ENCODE measurements around the gene PTGES2. TPM values are rescaled to one million over a fixed set of nuclear protein-coding genes. Genes with fewer than 3 reads are reported as not detected.
A peak's percentile ranks its signal among the peaks of the same experiment; 100 is the strongest.

PTGES2 gene
- total and polyA plus RNA-seq, 2 of the 13 experiments (the other 11 are each of a cell fraction or from before 2014, with no cell fraction given): 63.7 to 79.8 TPM

DNA sequence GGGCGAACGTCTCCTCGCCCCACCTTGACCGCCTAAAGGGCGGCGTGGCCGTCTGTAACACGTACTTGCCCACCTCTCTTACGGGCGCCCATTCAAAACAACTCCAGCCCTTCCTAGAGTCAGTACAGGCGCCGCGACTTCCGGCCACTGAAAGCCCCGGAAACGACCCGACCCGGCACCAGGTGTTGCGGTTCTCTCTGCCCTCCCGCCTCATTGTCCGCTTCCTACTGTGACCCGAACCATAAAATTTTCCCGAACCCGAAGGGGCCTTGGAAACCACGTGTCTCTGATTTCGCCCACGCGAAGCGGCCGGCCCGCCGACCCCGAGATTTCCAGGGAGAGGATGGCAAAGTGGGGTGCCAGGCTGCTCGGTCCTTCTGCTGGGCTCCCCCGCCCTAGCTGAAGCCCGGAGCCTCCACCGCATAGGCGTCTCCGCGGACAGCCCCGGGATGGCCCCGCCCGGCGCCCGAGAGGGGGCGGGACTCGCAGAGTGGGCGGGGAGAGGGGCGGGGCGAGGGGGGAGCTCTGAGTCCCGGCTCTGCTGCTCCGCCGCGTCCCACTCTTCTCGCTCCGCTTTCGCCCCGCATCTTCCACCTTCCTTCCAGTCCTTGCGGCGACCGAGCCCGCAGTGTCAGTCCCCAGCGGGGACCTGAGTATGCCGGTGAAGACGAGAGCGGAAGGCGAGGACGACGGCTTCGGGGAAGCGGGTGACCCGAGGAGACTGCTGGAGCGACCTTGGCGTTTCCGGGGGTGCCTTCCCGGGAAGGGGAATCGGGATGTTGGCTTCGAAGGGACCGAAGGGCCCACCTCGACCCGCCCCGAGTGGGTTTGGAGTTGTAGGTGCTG, 684 bp upstream of the PTGES2 start (continued):
- TF ChIP-seq, protein P1, sequence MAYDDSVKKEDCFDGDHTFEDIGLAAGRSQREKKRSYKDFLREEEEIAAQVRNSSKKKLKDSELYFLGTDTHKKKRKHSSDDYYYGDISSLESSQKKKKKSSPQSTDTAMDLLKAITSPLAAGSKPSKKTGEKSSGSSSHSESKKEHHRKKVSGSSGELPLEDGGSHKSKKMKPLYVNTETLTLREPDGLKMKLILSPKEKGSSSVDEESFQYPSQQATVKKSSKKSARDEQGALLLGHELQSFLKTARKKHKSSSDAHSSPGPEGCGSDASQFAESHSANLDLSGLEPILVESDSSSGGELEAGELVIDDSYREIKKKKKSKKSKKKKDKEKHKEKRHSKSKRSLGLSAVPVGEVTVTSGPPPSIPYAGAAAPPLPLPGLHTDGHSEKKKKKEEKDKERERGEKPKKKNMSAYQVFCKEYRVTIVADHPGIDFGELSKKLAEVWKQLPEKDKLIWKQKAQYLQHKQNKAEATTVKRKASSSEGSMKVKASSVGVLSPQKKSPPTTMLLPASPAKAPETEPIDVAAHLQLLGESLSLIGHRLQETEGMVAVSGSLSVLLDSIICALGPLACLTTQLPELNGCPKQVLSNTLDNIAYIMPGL (CRISPR knock-in tag; IDR thresholded peaks at IDR 0.05; ENCODE audit: borderline replicate concordance in 1 of 2, low read depth in 1 of 2): peak; percentile 37 to 78; a peak in 2 of 4 replicates
- no peak for TF ChIP-seq ATF7 (IDR thresholded peaks at IDR 0.05)
- no peak for TF ChIP-seq ATF7 (CRISPR knock-in tag; IDR thresholded peaks at IDR 0.05)
- no peak for TF ChIP-seq GZF1 (CRISPR knock-in tag; IDR thresholded peaks at IDR 0.05)
- no peak for TF ChIP-seq PPARG (CRISPR knock-in tag; conservative IDR thresholded peaks at IDR 0.05)
- no peak for TF ChIP-seq MTA3 (CRISPR knock-in tag; IDR thresholded peaks at IDR 0.05)
- peak; percentile 57 for TF ChIP-seq POLR2G (IDR thresholded peaks at IDR 0.05; ENCODE audit: low read depth, low read length)
- TF ChIP-seq HMG20B (CRISPR knock-in tag; conservative IDR thresholded peaks at IDR 0.05): no peak
- peak; percentile 100 for TF ChIP-seq ZNF142 (CRISPR knock-in tag; IDR thresholded peaks at IDR 0.05)
- TF ChIP-seq PHF8 (CRISPR knock-in tag; IDR thresholded peaks at IDR 0.05): peak; percentile 56
- TF ChIP-seq REL (CRISPR knock-in tag; conservative IDR thresholded peaks at IDR 0.05): 0 out of 2 replicates have a peak, but pooled peaks have one; percentile 57
- TF ChIP-seq, protein P2, sequence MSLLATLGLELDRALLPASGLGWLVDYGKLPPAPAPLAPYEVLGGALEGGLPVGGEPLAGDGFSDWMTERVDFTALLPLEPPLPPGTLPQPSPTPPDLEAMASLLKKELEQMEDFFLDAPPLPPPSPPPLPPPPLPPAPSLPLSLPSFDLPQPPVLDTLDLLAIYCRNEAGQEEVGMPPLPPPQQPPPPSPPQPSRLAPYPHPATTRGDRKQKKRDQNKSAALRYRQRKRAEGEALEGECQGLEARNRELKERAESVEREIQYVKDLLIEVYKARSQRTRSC (CRISPR knock-in tag; IDR thresholded peaks at IDR 0.05; ENCODE audit: low read depth): no peak
- no peak for TF ChIP-seq MLLT10 (CRISPR knock-in tag; IDR thresholded peaks at IDR 0.05)
- peak; percentile 72; the same call in 1 of the 2 replicates for TF ChIP-seq ARHGAP35 (CRISPR knock-in tag; IDR thresholded peaks at IDR 0.05; ENCODE audit: borderline replicate concordance)
- TF ChIP-seq, protein P3, sequence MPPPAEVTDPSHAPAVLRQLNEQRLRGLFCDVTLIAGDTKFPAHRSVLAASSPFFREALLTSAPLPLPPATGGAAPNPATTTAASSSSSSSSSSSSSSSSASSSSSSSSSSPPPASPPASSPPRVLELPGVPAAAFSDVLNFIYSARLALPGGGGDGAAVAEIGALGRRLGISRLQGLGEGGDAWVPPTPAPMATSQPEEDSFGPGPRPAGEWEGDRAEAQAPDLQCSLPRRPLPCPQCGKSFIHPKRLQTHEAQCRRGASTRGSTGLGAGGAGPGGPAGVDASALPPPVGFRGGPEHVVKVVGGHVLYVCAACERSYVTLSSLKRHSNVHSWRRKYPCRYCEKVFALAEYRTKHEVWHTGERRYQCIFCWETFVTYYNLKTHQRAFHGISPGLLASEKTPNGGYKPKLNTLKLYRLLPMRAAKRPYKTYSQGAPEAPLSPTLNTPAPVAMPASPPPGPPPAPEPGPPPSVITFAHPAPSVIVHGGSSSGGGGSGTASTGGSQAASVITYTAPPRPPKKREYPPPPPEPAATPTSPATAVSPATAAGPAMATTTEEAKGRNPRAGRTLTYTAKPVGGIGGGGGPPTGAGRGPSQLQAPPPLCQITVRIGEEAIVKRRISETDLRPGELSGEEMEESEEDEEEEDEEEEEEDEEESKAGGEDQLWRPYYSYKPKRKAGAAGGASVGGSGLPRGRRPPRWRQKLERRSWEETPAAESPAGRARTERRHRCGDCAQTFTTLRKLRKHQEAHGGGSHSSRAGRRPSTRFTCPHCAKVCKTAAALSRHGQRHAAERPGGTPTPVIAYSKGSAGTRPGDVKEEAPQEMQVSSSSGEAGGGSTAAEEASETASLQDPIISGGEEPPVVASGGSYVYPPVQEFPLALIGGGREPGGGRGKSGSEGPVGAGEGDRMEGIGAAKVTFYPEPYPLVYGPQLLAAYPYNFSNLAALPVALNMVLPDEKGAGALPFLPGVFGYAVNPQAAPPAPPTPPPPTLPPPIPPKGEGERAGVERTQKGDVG (CRISPR knock-in tag; IDR thresholded peaks at IDR 0.05; ENCODE audit: borderline replicate concordance): no peak
- TF ChIP-seq MXI1 (IDR thresholded peaks at IDR 0.05; ENCODE audit: borderline replicate concordance, low read depth, low read length): peak; percentile 82; the same call in 2 of the 3 replicates
- TF ChIP-seq ZC3H4 (CRISPR knock-in tag; IDR thresholded peaks at IDR 0.05; ENCODE audit: borderline replicate concordance): no peak
